GM10847 (cell line): ENCODE data around the gene KNOP1.

ENCODE experiments used
- POLR2A ChIP-seq: IDR thresholded peaks from 2 replicates; pipeline ENCODE4 v1.6.1; 2011; ENCODE audit not compliant: insufficient read length; ENCODE audit errors: extremely low read depth

Gene KNOP1

GRCh38 chr16:19715566-19715965 lies 2.5 kb downstream of the KNOP1 start:
- TF ChIP-seq POLR2A = no peak

- no peak for TF ChIP-seq POLR2A
These were observed 4.3 kb downstream of the KNOP1 start for GRCh38 chr16:19713697-19714096.

- TF ChIP-seq POLR2A = no peak
These were observed 5.5 kb downstream of the KNOP1 start for GRCh38 chr16:19712418-19713058.

GRCh38 chr16:19711643-19712042 lies 6.4 kb downstream of the KNOP1 start:
- TF ChIP-seq POLR2A = no peak

- no peak for TF ChIP-seq POLR2A
These were observed 7.0 kb downstream of the KNOP1 start for GRCh38 chr16:19710991-19711545.

GRCh38 chr16:19710191-19710908 lies 7.7 kb downstream of the KNOP1 start:
- TF ChIP-seq POLR2A = no peak

GRCh38 chr16:19709381-19710136 lies 8.5 kb downstream of the KNOP1 start:
- no peak for TF ChIP-seq POLR2A

GRCh38 chr16:19708296-19709205 lies 9.5 kb downstream of the KNOP1 start:
- no peak for TF ChIP-seq POLR2A

- no peak for TF ChIP-seq POLR2A
These were observed 10.3 kb downstream of the KNOP1 start for GRCh38 chr16:19707569-19708295.

- TF ChIP-seq POLR2A = no peak
These were observed 11.2 kb downstream of the KNOP1 start for GRCh38 chr16:19706846-19707245.

- TF ChIP-seq POLR2A = no peak
These were observed 12.2 kb downstream of the KNOP1 start for GRCh38 chr16:19705843-19706242.

GRCh38 chr16:19705146-19705501 lies 12.9 kb downstream of the KNOP1 start:
- no peak for TF ChIP-seq POLR2A

GRCh38 chr16:19704321-19705145 lies 13.5 kb downstream of the KNOP1 start:
- TF ChIP-seq POLR2A = no peak
